A549 treated with RU486 at 1 μM for 4 hours (cell line): ENCODE results near the gene CERKL. TPM values are rescaled to one million over a fixed set of nuclear protein-coding genes. Genes with fewer than 3 reads are reported as not detected.

Experiments used
- total RNA-seq: library from RNA; stranded (reverse); fragments of 200-300 nt; extraction: Qiagen RNA extraction; gene quantifications from 5 replicates; pipeline ENCODE4 v1.2.3, GENCODE V29; 2022; ENCODE audit warnings: low read depth

CERKL gene, protein sequence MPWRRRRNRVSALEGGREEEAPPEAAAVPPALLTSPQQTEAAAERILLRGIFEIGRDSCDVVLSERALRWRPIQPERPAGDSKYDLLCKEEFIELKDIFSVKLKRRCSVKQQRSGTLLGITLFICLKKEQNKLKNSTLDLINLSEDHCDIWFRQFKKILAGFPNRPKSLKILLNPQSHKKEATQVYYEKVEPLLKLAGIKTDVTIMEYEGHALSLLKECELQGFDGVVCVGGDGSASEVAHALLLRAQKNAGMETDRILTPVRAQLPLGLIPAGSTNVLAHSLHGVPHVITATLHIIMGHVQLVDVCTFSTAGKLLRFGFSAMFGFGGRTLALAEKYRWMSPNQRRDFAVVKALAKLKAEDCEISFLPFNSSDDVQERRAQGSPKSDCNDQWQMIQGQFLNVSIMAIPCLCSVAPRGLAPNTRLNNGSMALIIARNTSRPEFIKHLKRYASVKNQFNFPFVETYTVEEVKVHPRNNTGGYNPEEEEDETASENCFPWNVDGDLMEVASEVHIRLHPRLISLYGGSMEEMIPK
- total RNA-seq = 0.17 to 0.32 TPM (median 0.24 TPM) in 5 replicates

GRCh38 chr2:181656450-181657291, at the start of gene CERKL:
TSS of gene CERKL (minus strand) at chr2:181657105. CDS start at chr2:181657006, 99 bp downstream.

DNA sequence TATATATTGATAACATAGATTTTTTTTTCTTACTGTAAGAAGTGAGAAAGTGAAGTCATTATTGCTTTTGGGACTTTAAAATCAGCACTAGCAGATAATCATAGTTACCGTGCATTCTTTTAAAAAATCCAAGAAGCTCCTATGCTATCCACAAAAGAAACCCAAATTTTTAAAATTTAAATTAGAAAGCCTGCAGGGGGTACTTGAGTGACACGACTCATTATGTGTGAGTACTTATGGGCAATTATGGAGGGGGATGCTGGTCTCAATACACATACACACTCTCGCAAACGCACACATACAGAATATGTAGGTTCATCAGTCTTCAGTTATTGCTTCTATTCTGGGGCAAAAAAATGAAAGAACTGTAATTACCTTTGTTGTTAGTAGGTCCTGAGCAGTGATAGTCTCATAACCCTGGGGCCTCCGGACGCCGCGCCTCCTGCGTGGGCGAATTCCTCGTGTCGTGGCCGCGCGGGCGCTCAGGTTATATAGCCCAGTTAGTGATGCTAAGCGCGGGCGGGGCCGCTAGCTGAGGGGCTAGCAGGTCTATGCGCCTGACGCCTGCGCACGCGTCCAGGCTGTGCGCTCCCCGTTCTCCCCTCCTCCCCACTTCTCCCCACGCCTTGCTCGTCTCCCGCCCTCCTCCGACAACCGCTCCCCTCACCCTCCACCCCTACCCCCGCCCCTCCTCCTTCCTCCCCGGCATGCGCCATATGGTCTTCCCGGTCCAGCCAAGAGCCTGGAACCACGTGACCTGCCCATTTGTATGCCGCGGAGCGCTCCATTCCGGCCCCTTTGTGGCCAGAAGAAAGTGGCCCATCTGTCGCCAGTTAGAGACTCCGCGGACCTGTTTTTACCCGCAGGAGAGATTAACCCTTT, 23.4 kb upstream of the CERKL start, which contains the start of gene NEUROD1:
Gene NEUROD1, minus strand, starts transcription at position 463 of the 882 bp plus-strand sequence. CDS start 1,657 bp downstream, outside the sequence.

Other genes starting within 250 kb of the CERKL start
- 1.4 to 2.2 TPM (median 2.1 TPM) in 5 replicates for gene ITGA4, start 199.7 kb downstream of the CERKL start, total RNA-seq
- not detected in 5 replicates for gene NEUROD1, start 23.4 kb upstream of the CERKL start, total RNA-seq
- 46.2 to 72.1 TPM (median 63.7 TPM) in 5 replicates for gene ITPRID2, start 234.6 kb upstream of the CERKL start, total RNA-seq